GM19025 (cell line): ENCODE results near the gene CDH26.

Experiments used
- ATAC-seq: cut with Tn5 transposase; IDR thresholded peaks from one replicate; pipeline ENCODE4 v1.9.1; 2021; ENCODE audit warnings: mild to moderate bottlenecking, low read depth, moderate library complexity; ENCODE audit not compliant: unreplicated experiment

Gene CDH26

GRCh38 chr20:60009826-60010616 is 51.8 kb downstream of the CDH26 start:
- no peak for ATAC-seq

DNA sequence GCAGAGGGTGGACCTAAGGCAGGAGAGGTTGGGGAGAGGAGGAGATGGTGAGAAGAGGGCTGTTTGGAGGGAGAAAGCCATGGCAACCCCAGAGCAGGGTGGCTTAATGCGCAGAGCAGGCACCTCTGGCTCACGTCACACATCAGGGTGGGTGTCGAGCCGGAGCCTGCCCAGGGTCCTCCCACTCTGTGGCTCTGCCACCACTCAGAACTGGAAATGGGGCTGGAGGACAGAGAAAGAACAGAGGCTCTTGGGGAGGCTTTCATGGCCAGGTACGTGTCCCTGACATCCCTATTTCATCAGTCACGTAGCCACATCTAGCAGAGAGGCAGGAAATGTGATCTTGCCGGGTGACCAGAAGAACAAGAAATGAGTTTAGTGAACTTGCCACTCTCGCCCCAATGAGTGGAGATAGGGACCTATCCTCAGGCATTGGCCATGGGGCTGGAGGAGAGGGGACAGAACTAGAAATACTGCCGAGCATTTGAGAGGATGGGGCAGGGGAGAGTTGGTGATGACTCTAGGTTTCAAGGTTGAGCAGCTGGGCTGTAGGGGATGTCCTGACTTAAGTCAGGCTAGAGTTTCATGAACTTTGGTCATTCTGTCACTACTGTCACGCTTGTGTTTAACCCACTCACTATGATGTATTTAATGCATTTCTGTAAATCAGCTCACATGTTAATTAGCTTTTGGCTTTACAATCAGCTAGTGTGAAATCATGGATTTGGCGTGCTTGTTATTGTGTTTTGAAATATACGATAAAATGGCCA is 52.7 kb downstream of the CDH26 start:
- no peak for ATAC-seq

- ATAC-seq, result no peak
Measured at GRCh38 chr20:60011512-60012507, 53.6 kb downstream of the CDH26 start.

- ATAC-seq, result no peak
Measured at GRCh38 chr20:60013296-60014139, 55.3 kb downstream of the CDH26 start.

DNA sequence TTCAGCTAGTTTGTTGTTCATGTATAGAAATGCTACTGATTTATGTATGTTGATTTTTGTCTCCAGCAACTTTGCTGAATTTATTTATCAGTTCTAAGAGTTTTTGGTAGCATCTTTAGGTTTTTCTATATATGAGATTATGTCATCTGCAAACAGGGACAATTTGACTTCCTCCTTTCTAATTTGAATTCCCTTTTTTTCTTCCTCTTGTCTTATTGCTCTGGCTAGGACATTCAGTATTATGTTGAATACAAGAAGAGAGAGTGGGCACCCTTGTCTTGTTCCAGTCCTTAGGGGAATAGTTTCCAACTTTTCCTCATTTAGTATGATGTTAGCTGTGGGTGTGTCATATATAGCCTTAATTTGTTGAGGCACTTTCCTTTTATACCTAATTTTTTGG is 58.2 kb downstream of the CDH26 start:
- no peak for ATAC-seq

GRCh38 chr20:60020251-60020650 is 62.0 kb downstream of the CDH26 start:
- ATAC-seq, result no peak

DNA sequence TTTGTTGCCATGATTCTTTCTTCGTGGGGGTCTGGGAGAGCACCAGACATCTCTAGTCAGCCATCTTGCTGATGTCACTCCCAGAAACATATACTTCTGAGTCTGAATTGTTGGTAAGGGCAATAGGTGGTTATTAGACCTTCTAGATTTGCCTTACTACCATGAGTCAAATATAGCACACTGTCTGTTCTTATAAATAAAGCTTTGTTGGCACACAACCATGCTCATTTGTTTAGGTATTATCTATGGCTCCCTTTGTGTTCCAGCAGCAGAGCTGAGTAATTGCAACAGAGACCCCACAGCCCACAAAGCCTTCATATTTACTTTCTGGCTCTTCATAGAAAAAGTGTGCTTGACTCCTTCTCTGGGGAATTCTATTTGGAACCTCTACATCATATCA is 62.9 kb downstream of the CDH26 start:
- ATAC-seq, result no peak

GRCh38 chr20:60022849-60023248 is 64.6 kb downstream of the CDH26 start:
- ATAC-seq, result no peak

DNA sequence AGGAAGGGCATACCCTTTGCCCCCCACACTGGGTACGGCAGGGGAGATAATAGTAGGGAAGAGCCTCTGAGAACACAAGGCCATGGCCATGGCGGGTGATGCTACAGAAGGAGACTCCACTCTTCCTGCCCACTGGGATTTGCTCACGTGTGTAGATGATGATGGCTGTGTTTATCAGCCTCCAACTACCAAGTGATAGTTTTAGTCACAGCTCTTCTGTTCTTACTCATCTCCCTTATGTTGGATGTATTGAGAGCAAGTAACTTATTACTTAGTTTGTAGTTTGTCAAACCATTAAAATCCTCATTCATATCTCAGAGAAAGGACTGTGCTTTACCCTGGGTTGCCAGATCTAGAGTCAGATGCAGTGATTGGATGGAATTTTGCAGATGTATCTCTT is 66.0 kb downstream of the CDH26 start:
- no peak for ATAC-seq

GRCh38 chr20:60024801-60025200 is 66.6 kb downstream of the CDH26 start:
- ATAC-seq, result no peak

DNA sequence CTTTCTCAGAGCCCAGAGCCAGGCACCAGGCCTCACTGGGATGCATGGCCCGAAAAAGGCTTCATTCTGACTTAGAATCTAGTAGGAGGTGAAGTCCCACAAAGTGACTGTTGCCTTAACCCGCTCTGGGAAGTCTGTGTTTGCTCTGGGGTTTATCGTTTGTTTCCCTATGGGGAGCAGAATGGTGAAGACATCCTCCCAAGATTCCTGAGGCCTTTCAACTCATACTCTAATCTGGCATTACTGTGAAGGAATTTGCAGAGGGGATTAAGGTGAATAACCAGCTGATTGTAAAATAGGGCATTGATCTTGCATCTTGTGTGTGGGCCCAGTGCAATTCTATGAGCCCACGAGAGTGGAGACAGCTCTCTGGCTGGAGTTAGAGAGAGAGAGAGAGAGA is 67.8 kb downstream of the CDH26 start:
- ATAC-seq, result no peak

- ATAC-seq, result no peak
Measured at GRCh38 chr20:60030471-60030870, 72.2 kb downstream of the CDH26 start.

GRCh38 chr20:60031107-60031506 is 72.9 kb downstream of the CDH26 start:
- ATAC-seq, result no peak

DNA sequence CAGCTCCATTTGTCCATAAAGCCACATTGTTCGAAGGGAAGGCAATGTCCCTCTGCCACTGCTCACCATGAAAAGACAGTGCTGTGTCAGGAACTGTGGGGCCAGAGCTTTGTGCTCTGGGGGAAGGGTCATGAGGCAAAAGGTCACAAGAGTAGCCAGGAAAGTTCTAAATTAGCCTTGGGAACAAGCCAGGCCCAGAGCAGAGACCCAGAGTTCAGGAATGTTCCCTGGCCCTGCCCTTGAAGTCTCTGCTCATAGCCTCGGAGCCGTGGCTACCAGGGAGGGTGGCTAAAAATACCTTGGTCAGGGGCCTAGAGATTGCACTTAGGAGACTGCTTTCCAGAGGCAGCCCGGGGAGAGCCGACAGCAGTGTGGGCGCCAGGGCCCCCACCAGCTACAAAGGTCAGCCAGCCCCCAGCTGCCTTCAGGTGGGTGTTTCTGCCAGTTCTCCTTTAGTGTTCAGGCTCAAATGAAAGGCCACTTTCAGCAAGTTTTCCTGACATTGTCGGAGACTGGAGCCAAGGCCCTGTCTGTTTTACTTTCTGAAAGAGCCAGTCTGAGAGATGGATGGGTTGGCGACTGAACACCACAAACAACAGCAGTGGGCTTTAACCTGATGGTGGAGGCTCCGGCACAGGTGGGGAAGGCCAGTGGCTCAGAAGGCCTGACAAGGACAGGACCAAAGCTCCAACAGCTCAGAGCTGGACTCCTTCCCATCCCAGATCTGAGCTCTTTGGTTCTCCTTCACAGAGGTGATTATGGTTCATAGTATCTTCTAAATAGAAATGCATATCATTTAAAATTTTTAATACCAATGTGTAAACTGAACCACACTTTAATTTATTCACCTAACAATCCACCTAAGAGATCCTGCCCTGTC is 76.2 kb downstream of the CDH26 start:
- no peak for ATAC-seq

DNA sequence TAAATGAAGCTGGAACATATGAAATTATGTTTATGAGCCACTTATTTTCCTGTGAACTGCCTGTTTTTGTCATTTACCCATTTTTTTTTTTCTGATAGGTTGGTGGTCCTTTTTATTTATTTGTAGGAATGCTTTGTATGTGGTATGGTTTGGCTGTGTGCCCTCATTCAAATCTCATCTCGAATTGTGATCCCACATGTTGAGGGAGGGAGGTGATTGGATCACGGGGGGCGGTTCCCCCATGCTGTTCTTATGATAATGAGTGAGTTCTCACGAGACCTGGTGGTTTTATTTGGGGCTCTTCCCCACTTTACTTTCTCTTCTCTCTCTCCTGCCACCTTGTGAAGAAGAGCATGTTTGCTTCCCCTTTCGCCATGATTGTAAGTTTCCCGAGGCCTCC is 77.3 kb downstream of the CDH26 start:
- ATAC-seq, result no peak

DNA sequence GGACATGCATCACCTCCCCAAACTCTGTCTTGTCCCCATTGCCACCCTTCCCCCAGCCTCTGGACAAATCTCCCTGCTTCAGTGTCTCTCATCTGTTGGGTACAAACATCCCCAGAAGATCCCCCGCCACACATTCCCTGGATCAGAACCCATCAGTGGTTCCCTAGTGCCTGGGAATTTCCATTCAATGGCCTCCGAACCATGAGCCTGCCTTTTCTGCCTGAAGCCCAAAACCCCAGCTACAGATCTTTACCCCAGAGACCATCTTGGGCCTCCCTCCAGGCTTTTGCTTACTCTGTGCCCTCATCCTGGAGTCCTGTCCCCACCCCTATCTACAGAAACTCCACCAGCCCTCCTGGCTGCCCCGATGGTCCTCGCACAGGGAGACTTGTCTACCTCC is 78.1 kb downstream of the CDH26 start:
- ATAC-seq, result no peak

DNA sequence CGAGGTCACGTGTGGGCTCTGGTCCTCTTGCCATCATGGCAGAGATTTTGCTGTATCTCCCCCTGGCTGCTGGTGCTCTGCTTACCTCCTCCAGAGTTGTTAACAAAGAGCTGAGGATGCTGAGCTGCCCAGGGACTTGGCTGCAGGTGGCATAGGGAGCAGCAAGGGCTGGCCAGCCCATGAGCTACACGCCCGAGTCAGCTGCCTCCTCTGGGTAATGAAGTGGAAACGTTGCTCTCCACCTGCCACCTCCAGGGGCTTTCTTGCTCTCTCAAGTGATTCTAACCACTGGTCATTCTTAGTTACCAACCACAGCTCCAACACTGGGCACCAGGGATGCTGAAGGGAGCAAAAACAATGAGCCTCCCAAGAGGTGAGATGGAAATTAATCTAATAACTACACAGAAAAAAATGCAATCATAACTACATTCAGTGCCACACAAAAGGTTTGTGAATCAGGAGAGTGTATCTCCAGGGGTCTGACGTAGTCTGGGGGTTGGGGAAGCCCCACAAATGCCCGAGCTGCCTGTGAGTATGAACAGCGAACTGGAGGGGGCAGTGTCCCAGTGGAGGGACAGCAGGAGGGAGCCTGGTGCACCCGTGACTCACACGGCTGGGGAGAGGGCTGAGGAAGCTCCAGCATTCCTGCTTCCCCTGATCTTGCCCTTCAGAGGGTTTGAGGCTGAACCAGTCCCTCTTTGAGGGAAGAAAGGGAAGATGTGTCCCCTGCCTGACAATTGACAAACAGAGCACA is 78.7 kb downstream of the CDH26 start:
- no peak for ATAC-seq

- ATAC-seq, result no peak
Measured at GRCh38 chr20:60038400-60039008, 80.3 kb downstream of the CDH26 start.
